ENCODE measurements around the gene ARHGAP30.
"Not testable (repeated sequence)": the region's sequence is repeated elsewhere in the genome, so short reads cannot be mapped to it uniquely, and the experiment has no call there.

ARHGAP30 gene

DNA sequence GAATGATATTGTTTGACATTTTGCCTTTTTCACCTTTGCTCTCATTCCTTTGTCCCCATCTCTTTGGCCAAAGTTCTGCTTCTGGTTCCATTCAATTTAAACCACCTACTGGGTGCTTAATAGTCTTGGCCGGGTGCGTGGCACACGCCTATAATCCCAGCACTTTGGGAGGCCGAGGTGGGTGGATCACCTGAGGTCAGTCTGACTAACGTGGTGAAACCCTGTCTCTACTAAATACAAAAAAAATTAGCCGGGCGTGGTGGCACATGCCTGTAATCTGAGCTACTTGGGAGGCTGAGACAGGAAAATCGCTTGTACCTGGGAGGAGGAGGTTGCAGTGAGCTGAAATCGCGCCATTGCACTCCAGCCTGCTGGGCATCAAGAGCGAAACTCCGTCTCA, 47.3 kb downstream of the ARHGAP30 start:
- DNase-seq; H3K9me3 ChIP-seq (ENCODE audit: control insufficient read depth, low read length); H3K36me3 ChIP-seq (ENCODE audit: control insufficient read depth, insufficient read depth, low read length); H3K4me3 ChIP-seq (ENCODE audit: insufficient read depth, low read depth, low read length, poor library complexity, severe bottlenecking); H3K27me3 ChIP-seq (replicated peaks; ENCODE audit: control insufficient read depth, insufficient read depth, low read length, poor library complexity, severe bottlenecking); H3K27ac ChIP-seq (ENCODE audit: insufficient read depth, low read length, poor library complexity, severe bottlenecking): not testable (repeated sequence)
- peaks cover 18% of the 10 kb centered on the region for H3K4me1 ChIP-seq (ENCODE audit: control insufficient read depth, insufficient read depth, low read length, poor library complexity, severe bottlenecking)

DNA sequence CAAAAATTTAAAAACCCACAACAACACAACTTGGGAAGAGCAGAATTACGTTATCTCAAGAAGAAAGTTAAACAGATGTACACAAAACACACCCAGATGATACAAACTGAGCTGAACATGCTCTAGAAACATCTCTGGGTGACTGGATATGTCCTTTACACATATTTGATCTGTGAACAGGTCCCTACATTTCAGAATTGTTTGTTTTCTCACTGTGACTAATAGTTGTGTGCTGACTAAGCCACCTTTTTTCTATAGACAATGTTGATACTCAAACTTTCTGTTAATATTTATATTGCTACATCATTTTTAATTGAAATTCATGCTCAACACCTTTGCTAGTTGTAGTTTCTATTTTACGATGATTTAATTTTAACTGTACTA, 47.7 kb downstream of the ARHGAP30 start:
- Histone ChIP-seq H3K4me1 (ENCODE audit: control insufficient read depth, insufficient read depth, low read length, poor library complexity, severe bottlenecking) (peaks cover 18% of the 10 kb centered on the region), H3K36me3 (ENCODE audit: control insufficient read depth, insufficient read depth, low read length) (no peaks in the 10 kb centered on the region), H3K4me3 (ENCODE audit: insufficient read depth, low read depth, low read length, poor library complexity, severe bottlenecking) (no peak overlapping the region), H3K27ac (ENCODE audit: insufficient read depth, low read length, poor library complexity, severe bottlenecking) (peak overlapping the region; percentile 62), H3K9me3 (ENCODE audit: control insufficient read depth, low read length) (no peaks in the 10 kb centered on the region), H3K27me3 (replicated peaks; ENCODE audit: control insufficient read depth, insufficient read depth, low read length, poor library complexity, severe bottlenecking) (no peaks in the 10 kb centered on the region)
- no peak for DNase-seq

DNA sequence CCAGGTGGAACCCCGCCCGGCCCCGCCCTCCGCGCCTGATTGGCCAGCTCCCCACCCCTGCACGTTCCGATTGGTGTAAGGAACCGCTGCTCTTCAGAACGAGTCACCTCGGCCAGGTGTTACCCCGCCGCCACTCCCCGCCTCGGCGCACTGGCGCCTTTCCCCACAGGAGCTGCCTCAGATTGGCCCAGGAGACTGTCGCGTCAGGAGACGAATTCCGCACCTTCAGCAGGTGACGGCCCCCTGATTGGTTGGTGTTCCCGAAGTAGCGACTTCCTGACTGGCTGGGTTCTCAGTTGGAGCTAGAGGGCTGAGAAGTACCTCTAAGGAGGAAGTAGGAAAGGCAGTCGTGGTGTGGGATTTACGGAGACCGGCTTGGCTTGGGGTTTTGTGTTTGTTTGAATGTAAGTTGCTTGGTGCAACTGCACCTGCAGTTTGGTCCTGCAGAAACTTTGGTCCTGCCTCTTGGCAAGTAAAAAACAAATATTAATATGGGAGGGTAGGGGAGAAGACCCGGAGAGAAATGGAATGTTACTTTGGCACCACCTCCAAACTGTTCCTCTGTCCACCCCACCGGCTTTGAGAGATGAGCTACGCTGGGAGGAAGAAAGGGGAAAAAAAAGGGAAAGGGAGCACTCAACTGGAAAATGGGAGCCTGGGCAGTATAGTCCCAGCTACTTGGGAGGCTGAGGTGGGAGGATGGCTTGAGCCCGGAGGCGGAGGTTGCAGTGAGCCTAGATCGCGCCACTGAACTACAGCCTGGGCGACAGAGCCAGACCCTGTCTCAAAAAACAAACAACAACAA, 48.3 kb downstream of the ARHGAP30 start:
- DNase-seq = peak; percentile 88 to 92 (median 90)
- Histone ChIP-seq H3K4me3 (ENCODE audit: insufficient read depth, low read depth, low read length, poor library complexity, severe bottlenecking) (peak overlapping the region; percentile 69), H3K27ac (ENCODE audit: insufficient read depth, low read length, poor library complexity, severe bottlenecking) (peak overlapping the region; percentile 62), H3K9me3 (ENCODE audit: control insufficient read depth, low read length) (no peaks in the 10 kb centered on the region), H3K4me1 (ENCODE audit: control insufficient read depth, insufficient read depth, low read length, poor library complexity, severe bottlenecking) (peaks cover 18% of the 10 kb centered on the region), H3K27me3 (replicated peaks; ENCODE audit: control insufficient read depth, insufficient read depth, low read length, poor library complexity, severe bottlenecking) (no peaks in the 10 kb centered on the region), H3K36me3 (ENCODE audit: control insufficient read depth, insufficient read depth, low read length) (no peaks in the 10 kb centered on the region)

DNA sequence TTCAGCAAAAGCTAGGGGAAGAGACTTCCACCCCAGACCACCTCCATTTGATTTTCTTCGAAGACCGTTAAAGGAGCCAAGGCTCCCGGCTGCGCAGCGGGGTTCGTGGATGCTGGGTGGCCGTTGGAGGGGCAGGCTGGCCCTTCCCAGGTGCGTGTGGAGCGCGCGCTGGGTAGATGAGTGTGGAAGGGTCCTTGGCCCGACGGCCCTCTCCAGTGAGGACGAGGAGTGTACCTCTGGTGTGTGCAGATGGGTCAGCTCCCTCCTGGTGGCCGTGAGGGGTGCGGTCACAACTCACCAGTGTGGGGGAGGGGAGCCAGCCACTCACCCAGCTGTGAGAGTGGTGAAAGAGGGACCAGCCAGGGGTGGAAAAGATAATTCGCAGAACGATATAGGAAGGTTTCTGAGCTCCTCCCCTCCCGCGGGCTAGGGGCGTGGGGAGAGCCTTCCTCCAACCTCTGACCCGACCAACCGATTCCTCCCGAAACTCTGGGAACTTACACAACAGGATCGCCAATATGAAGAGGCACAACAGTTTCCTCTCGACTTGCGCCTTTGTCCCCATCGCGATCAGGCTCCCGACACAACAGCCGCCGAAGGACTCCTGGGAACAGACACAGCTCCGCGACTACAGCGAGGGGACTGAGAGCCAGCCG, 49.1 kb downstream of the ARHGAP30 start, which contains the start of gene F11R:
TSS of gene F11R (minus strand) at position 644 of the 656 bp plus-strand sequence. CDS start at position 565, 79 bp downstream.
- H3K4me3 ChIP-seq (ENCODE audit: insufficient read depth, low read depth, low read length, poor library complexity, severe bottlenecking) = peak within 1 kb of the TSS; percentile 69
- no peaks in the 10 kb centered on the region for H3K9me3 ChIP-seq (ENCODE audit: control insufficient read depth, low read length)
- H3K36me3 ChIP-seq (ENCODE audit: control insufficient read depth, insufficient read depth, low read length) = no peaks in the 10 kb centered on the region
- no peak for DNase-seq
- no peaks in the 10 kb centered on the region for H3K27me3 ChIP-seq (replicated peaks; ENCODE audit: control insufficient read depth, insufficient read depth, low read length, poor library complexity, severe bottlenecking)
- H3K27ac ChIP-seq (ENCODE audit: insufficient read depth, low read length, poor library complexity, severe bottlenecking) = peak within 1 kb of the TSS; percentile 62
- peaks cover 18% of the 10 kb centered on the region for H3K4me1 ChIP-seq (ENCODE audit: control insufficient read depth, insufficient read depth, low read length, poor library complexity, severe bottlenecking)

DNA sequence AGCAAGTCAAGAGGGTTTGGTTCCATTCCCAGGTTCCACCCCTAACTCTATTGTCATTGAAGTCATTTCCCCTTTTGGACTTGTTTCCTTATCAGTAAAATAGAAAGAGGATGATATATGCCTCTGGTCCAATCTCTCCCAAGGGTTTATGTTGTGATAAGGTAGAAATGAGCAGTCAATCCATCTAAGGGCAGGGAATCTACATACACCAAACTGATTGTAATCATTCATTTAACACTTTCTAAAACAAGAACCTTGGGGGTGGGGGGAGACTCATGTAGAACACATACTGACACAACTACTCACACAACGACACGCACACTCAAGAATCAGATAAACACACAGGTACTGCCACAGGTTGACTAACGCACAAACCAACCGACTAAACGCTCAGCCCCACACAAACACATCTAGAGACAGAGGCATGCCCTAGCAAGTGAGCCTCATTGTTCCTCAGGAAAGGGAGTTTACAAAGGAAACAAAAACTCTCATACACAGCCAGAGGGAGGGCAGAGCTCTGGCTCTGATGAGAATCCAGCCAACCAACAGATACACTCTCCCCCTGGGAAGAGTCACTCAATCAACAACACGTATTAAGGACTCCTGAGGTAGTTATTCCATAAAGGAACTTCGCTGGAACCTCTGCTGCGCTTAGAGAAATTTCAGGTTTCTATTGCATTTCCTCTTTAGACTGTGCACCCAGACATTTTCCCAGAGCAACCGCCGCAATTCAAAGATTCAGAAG, 49.8 kb downstream of the ARHGAP30 start:
- Histone ChIP-seq H3K27ac (ENCODE audit: insufficient read depth, low read length, poor library complexity, severe bottlenecking) (peak overlapping the region; percentile 62), H3K9me3 (ENCODE audit: control insufficient read depth, low read length) (no peaks in the 10 kb centered on the region), H3K36me3 (ENCODE audit: control insufficient read depth, insufficient read depth, low read length) (no peaks in the 10 kb centered on the region), H3K27me3 (replicated peaks; ENCODE audit: control insufficient read depth, insufficient read depth, low read length, poor library complexity, severe bottlenecking) (no peaks in the 10 kb centered on the region), H3K4me3 (ENCODE audit: insufficient read depth, low read depth, low read length, poor library complexity, severe bottlenecking) (peak overlapping the region; percentile 69), H3K4me1 (ENCODE audit: control insufficient read depth, insufficient read depth, low read length, poor library complexity, severe bottlenecking) (peaks cover 18% of the 10 kb centered on the region)
- no peak for DNase-seq

DNA sequence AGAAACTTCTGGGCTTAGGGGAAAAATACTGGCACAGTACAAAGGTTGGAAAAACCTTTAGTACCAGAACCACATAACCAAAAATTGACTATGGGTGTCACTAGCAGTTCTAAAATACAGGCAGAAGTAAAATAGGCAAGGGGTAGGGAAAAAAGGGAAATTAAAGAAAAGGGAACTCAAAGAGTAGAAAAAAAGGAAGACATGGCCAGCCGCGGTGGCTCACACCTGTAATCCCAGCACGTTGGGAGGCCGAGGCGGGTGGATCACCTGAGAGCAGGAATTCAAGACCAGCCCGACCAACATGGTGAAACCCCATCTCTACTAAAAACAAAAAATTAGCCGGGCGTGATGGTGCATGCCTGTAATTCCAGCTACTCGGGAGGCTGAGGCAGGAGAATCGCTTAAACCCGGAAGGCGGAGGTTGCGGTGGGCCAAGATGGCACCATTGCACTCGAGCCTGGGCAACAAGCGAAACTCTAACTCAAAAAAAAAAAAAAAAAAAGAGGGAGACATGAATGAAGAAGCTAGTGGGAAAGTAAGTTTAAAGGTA, 50.5 kb downstream of the ARHGAP30 start:
- not testable (repeated sequence) for H3K27me3 ChIP-seq (replicated peaks; ENCODE audit: control insufficient read depth, insufficient read depth, low read length, poor library complexity, severe bottlenecking); H3K27ac ChIP-seq (ENCODE audit: insufficient read depth, low read length, poor library complexity, severe bottlenecking); H3K4me3 ChIP-seq (ENCODE audit: insufficient read depth, low read depth, low read length, poor library complexity, severe bottlenecking)

DNA sequence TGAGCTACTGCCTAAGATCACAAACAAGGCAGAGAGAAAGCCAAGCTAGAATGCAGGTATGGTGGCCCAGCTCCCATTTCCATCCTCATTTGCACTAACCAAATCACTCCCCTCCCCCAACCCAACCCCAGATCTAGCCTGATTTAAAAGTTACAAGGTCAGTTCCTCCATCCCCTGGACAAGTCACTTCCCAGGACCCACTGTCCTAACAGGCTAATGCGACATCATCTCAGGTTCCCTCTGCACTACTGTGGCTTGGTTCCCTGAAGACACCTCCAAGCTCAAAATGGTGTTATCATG, 51.1 kb downstream of the ARHGAP30 start:
- no peaks in the 10 kb centered on the region for H3K9me3 ChIP-seq (ENCODE audit: control insufficient read depth, low read length)
- peaks cover 25% of the 10 kb centered on the region for H3K4me1 ChIP-seq (ENCODE audit: control insufficient read depth, insufficient read depth, low read length, poor library complexity, severe bottlenecking)
- DNase-seq = no peak
- no peaks in the 10 kb centered on the region for H3K27me3 ChIP-seq (replicated peaks; ENCODE audit: control insufficient read depth, insufficient read depth, low read length, poor library complexity, severe bottlenecking)
- H3K4me3 ChIP-seq (ENCODE audit: insufficient read depth, low read depth, low read length, poor library complexity, severe bottlenecking) = no peak overlapping the region
- no peak overlapping the region for H3K27ac ChIP-seq (ENCODE audit: insufficient read depth, low read length, poor library complexity, severe bottlenecking)
- H3K36me3 ChIP-seq (ENCODE audit: control insufficient read depth, insufficient read depth, low read length) = no peaks in the 10 kb centered on the region

More for the DNA sequence above, 50.5 kb downstream of the ARHGAP30 start:
- not testable (repeated sequence) for H3K36me3 ChIP-seq (ENCODE audit: control insufficient read depth, insufficient read depth, low read length); H3K9me3 ChIP-seq (ENCODE audit: control insufficient read depth, low read length); DNase-seq
- H3K4me1 ChIP-seq (ENCODE audit: control insufficient read depth, insufficient read depth, low read length, poor library complexity, severe bottlenecking) = peaks cover 19% of the 10 kb centered on the region

DNA sequence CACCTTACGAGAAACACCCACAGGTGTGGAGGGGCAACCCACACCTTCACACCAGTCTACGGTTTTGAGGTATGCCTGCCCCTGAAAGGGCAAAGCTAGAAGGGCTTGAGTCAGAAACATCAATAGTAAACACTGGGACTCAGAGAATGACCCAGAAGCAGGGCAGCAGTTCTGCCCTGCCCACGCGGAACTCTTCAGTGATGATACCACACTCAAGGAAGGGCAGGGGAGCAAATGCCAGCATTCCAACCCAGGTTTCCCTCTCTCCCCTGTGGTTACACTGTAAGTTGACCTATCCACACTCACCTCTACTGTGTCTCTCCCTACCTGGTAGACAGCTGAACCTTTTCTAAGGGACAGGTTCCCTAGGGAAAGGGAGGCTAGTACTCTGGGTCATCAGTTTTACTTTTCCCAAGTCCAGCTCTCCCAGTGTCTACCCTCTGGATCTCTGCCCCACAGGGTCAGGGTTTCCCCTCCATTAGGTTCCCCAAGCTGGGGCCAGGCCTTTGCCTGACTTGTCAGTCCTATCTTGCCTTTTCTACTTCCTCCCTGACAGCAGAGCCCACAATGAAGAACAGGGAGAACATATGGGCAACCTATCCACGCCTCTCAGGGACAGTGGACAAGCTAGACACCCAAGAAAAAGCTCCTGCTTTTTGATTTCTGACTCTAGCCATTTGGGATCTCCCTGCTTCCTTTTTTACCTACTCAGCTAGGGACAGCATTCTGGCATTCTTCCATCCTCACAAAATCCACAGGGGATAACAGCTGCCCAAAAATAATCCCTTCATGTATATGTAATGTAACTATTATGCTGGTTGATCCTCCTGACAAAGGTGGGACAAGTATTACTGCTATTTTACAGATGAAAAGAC, 51.7 kb downstream of the ARHGAP30 start:
- no peaks in the 10 kb centered on the region for H3K36me3 ChIP-seq (ENCODE audit: control insufficient read depth, insufficient read depth, low read length)
- H3K27ac ChIP-seq (ENCODE audit: insufficient read depth, low read length, poor library complexity, severe bottlenecking) = no peak overlapping the region
- no peak overlapping the region for H3K4me3 ChIP-seq (ENCODE audit: insufficient read depth, low read depth, low read length, poor library complexity, severe bottlenecking)
- peaks cover 31% of the 10 kb centered on the region for H3K4me1 ChIP-seq (ENCODE audit: control insufficient read depth, insufficient read depth, low read length, poor library complexity, severe bottlenecking)
- no peak for DNase-seq
- no peaks in the 10 kb centered on the region for H3K9me3 ChIP-seq (ENCODE audit: control insufficient read depth, low read length)
- no peaks in the 10 kb centered on the region for H3K27me3 ChIP-seq (replicated peaks; ENCODE audit: control insufficient read depth, insufficient read depth, low read length, poor library complexity, severe bottlenecking)

DNA sequence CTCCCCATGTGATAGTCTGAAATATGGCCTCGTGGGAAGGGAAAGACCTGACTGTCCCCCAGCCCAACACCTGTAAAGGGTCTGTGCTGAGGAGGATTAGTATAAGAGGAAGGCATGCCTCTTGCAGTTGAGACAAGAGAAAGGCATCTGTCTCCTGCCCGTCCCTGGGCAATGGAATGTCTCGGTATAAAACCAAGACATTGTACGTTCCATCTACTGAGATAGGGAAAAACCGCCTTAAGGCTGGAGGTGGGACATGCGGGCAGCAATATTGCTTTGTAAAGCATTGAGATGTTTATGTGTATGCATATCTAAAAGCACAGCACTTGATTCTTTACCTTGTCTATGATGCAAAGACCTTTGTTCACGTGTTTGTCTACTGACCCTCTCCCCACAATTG, 52.5 kb downstream of the ARHGAP30 start:
- H3K4me3 ChIP-seq (ENCODE audit: insufficient read depth, low read depth, low read length, poor library complexity, severe bottlenecking); H3K27me3 ChIP-seq (replicated peaks; ENCODE audit: control insufficient read depth, insufficient read depth, low read length, poor library complexity, severe bottlenecking); H3K27ac ChIP-seq (ENCODE audit: insufficient read depth, low read length, poor library complexity, severe bottlenecking); H3K36me3 ChIP-seq (ENCODE audit: control insufficient read depth, insufficient read depth, low read length); H3K9me3 ChIP-seq (ENCODE audit: control insufficient read depth, low read length); DNase-seq: not testable (repeated sequence)
- peaks cover 36% of the 10 kb centered on the region for H3K4me1 ChIP-seq (ENCODE audit: control insufficient read depth, insufficient read depth, low read length, poor library complexity, severe bottlenecking)
